Pons (tissue), 1 donor: ENCODE measurements around the gene AXDND1.
"Not testable (repeated sequence)": the region's sequence is repeated elsewhere in the genome, so short reads cannot be mapped to it uniquely, and the experiment has no call there.

ENCODE experiments used
- DNase-seq: peaks from one replicate; pipeline ENCODE4 v3.0.0-alpha.2; 2016; ENCODE audit warnings: low spot score

The AXDND1 gene

DNA sequence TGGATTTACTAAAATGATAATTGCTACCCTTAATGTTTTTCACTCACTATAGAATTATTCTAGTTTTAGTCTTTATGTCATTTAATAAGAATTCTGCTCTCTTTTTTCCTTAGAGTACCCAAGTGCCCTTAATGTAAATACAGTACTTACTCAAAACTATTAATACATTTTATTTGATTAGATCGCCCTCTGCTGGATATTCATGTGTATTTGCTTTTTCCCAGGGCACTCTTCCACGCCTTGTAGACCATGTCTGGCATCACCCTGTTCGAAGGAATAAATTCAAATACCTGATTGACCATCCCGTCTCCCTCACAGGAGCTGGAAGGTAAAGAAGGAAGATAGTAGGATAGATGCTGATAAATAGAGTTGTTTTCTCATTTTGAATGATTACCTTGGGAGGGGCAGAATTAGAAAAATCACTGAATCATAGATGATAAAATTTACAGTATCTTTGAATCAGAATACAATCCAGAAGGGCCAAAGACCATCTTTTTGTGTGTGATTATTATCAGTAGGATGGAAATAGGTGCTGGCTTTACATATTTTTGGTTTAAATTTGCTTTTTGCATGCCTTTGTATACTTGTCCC, 4.1 kb downstream of the AXDND1 start:
- peak; percentile 84 for DNase-seq

DNA sequence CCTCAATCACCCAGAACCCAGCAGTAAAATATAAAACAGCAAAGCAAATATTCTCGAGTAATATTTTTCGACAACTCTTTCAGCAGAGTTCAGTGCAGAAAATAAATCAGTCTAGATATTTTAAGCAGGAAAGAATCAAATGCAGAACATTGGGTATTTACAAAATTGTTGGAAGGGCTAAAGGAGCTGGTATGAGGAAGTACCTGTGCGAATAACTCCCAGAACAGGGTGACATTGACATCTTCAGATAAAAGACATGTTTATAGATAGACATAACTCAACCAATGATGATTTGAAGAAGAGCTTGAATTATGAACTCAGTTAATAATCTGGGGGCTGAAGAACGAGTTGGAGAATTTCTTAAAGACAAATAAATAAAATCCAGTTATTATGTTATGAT, 6.4 kb downstream of the AXDND1 start:
- no peak for DNase-seq

DNA sequence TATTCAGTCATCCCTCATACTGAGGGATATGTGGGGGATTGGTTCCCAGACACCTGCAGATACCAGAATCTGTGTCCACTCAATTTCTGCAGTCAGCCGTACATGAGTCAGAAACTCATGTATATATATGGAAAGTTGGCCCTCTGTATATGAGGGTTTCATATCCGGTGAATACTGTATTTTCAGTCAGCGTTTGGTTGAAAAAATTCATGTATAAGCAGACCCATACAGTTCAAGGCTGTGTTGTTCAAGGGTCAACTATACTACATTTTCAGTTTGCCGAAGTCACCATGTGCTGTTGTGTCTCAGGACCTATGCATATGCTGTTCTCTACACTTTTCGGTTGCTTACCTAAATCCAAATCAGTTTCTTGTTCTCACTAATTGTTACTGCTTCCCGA, 10.5 kb downstream of the AXDND1 start:
- no peak for DNase-seq

GRCh38 chr1:179380299-179380698, 14.5 kb downstream of the AXDND1 start:
- DNase-seq, result no peak

- no peak for DNase-seq
Measured at GRCh38 chr1:179384027-179384426, 18.3 kb downstream of the AXDND1 start.

DNA sequence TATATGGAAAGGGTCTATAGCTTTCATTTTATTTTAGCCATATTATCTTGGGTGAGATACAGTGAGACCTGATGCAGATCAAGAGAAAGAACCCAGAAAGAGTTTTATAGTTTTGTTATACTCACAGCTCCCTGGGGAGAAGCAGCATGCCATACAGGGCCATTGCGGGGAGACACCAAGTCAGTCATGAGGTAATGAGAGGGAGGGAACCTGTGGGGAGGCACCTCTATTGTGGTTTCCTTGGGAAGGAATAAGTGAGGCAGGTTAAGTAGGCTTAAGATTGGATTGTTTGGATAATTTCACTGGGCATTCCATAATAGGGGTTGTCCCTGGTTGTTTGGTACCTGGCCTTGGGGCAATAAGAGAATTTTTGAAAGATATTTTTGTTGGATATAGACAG, 19.7 kb downstream of the AXDND1 start:
- no peak for DNase-seq

DNA sequence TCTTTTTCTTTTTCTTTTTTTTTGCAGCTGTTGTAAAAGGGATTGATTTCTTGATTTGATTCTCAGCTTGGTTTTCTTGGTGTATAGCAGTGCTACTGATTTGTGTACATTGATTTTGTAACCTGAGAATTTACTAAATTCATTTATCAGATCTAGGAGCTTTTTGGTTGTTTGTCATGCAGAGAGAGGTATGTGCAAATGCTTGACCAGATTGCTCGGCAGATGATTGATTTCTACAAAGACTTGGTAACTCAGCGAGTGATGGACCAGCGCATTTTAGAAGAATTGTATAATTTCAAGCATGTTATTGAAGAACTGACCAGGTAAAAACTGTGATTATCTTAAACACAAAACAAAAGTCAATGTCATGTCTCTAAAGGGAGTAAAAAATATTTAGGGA, 27.9 kb downstream of the AXDND1 start:
- DNase-seq, result no peak

DNA sequence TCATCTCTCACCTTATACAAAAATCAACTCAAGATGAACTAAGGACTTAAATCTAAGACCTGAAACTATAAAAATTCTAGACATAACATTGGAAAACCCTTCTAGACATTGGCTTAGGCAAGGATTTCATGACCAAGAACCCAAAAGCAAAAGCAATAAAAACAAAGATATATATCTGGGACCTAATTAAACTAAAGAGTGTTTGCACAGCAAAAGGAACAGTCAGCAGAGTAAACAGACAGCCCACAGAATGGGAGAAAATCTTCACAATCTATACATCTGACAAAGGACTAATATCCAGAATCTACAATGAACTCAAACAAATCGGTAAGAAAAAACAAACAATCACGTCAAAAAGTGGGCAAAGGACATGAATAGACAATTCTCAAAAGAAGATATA, 33.6 kb downstream of the AXDND1 start:
- DNase-seq, result not testable (repeated sequence)

- DNase-seq, result not testable (repeated sequence)
Measured at GRCh38 chr1:179417760-179418159, 52.0 kb downstream of the AXDND1 start.

DNA sequence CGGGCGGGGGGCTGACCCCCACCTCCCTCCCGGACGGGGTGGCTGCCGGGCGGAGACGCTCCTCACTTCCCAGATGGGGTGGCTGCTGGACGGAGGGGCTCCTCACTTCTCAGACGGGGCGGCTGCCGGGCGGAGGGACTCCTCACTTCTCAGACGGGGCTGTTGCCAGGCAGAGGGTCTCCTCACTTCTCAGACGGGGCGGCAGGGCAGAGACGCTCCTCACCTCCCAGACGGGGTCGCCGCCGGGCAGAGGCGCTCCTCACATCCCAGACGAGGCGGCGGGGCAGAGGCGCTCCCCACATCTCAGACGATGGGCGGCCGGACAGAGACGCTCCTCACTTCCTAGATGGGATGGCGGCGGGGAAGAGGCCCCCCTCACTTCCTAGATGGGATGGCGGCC, 52.9 kb downstream of the AXDND1 start:
- DNase-seq, result not testable (repeated sequence)

DNA sequence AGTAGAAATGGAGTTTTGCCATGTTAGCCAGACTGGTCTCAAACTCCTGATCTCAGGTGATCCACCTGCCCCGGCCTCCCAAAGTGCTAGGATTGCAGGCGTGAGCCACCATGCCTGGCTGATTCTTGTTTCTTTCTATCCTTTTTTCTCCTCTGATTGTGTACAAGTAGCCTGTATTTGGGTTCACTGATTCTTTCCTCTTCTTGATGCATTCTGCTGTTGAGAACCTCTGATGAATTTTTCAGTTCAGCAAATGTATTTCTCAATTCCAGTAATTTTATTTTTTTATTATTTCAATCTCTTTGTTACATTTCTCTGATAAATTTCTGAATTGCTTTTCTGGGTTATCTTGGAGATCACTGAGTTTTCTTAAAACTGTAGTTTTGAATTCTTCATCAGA, 58.8 kb downstream of the AXDND1 start:
- no peak for DNase-seq

DNA sequence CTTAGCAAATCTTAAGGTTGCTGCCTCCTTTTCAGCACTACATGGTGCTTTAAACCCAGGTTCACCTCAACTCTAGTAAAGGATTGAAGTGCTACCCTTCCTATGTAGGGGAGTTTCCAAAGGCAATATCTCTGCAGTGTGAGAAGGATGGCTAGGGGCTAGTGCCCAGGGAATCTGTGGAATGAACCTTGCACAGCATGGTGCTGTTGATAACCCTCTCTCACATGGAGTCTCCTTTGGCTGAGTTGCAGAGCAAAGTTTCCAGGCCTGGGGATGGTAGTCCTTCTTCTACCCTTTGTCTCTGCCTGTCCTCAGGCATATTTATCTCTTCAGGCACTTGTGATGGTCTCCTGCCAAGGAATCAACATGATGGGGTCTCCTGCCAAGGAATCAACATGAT, 59.4 kb downstream of the AXDND1 start:
- no peak for DNase-seq

DNA sequence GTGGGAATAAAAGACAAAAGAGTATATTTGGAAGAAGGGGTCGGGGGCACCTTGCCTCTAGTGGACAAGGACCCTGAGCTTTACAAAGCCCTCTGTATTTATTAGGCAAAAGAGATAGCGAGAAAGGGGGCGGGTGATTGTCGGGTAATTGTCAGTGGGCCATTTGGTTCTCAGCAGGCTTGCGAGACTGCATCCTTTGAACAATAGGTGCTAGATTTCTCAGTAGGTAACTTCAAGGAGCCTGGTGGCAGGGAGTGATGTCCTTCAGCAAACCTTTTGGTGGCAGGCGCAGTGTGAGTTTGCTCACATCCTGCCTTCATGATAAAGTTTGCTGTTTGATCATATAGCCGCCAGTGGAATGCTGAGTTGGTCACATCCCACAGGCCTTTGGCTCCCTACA, 71.4 kb downstream of the AXDND1 start:
- DNase-seq, result no peak

DNA sequence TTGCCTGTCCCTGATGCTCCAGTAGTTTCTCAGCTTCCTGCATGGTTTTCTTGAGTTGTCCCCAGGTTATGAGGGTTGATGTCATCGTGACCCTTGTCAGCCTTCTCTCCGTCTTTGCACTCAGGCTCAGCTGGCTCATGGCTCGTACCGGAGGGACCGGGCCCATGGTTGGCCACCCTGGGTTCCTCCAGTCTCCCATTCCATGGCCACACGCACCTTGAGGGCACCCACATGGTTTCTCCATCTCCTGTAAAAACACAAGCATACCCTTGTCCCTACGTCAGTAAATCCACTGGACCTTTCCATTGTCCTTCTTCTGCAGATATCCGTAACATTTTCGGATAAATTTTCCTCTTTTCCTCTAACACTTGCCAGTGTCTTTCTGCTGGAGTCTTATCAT, 73.9 kb downstream of the AXDND1 start:
- DNase-seq, result not testable (repeated sequence)

- DNase-seq, result not testable (repeated sequence)
Measured at GRCh38 chr1:179440301-179440700, 74.5 kb downstream of the AXDND1 start.

DNA sequence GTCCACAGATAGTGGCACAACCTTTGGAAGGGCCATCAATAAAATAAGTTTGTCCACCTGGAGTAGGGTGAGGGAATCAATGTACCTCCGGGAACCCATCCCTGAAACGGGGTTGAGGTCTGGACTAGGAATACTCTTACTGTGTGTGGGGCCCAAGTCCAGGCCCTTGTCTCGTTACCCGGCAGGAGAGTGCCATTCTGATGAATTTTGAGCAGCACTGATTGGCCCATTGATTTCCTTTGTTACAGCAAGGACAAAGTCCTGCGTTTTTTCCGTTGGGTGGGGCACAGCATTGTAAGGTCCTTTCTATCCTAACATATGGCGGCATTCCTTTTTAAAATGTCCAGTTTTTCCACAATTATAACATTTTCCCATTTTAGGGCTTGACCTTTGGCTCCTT, 75.2 kb downstream of the AXDND1 start:
- no peak for DNase-seq

GRCh38 chr1:179441501-179441900, 75.7 kb downstream of the AXDND1 start:
- no peak for DNase-seq

- DNase-seq, result not testable (repeated sequence)
Measured at GRCh38 chr1:179442846-179443245, 77.1 kb downstream of the AXDND1 start.

DNA sequence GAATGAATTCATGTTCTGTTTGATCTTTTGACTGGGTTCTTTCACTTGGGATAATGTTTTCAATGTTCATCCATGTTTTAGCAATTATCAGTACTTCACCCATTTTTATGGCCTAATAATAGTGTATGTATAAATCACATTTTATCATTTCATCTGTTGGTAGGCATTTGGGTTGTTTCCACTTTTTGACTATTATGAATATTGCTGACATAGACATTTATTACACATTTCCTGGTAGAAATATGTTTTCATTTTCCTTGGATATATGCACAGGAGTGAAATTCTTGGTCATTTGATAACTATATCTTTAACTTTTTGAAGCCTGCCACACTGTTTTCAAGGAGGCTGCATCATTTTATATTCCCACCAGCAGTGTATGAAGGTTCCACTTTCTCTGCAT, 79.8 kb downstream of the AXDND1 start:
- no peak for DNase-seq

DNA sequence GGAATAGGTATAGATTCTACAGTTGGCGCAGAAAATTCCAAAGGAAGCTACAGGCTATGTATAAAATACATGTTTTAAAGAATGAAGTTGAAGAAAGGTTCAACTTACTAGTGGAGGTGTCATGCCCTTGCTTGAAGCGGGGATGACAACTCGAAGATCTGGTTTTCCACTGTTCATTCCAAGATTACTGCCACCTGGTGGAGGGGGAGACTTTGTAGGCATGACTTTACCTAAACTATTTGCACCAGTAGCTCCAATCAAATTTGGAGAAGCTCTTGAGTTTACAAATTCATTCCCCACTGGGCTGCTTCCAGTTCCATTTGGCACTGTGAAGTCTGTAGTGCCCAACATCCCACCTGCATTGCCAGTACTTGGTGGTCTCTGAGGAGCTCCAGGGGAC, 81.7 kb downstream of the AXDND1 start:
- no peak for DNase-seq

DNA sequence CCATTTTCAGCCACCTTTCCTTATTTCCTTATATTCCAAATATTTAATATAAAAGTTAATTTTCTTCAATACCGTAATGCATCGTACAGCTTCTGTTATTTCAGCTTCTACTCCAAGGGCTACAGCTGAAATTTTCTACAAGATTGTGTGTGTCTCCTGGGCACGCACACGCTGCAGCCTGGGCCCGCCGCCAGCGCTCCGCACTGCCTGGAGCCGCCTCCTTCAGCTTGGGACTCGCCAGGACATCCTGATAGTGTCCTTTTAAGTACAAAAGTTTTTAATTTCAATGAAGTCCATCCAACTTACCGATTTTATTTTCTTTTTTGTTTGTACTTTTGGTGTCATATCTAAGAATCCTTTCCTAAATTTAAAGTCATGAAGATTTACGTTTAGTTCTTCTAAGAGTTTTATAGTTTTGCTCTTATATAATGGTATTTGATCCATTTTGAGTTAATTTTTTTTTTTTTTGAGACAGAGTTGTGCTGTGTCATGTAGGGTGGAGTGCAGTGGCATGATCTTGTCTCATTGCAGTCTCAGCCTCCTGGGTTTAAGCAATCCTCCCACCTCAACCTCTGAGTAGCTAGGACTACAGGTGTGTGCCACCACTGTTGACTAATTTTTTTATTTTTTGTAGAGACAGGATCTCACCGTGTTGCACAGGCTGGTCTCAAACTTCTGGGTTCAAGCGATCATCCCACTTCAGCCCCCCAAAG, 82.8 kb downstream of the AXDND1 start:
- no peak for DNase-seq

GRCh38 chr1:179459606-179460206, 93.9 kb downstream of the AXDND1 start:
- not testable (repeated sequence) for DNase-seq

DNA sequence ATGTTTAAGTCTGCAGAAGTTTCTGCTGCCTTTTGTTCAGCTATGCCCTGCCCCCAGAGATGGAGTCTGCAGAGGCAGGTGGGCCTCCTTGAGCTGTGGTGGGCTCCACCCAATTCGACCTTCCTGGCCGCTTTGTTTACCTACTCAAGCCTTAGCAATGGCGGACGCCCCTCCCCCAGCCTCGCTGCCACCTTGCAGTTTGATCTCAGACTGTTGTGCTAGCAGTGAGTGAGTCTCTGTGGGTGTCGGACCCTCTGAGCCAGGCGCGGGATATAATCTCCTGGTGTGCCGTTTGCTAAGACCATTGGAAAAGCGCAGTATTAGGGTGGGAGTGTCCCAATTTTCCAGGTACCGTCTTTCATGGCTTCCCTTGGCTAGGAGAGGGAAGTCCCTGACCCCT, 99.9 kb downstream of the AXDND1 start:
- DNase-seq, result not testable (repeated sequence)

GRCh38 chr1:179474713-179475112, 108.9 kb downstream of the AXDND1 start:
- no peak for DNase-seq
